BE2C (cell line): ENCODE measurements around the gene PRICKLE1.

ENCODE experiments used
- DNase-seq: peaks from one replicate; pipeline ENCODE4 v3.0.0-alpha.2; 2020
- H3K27me3 ChIP-seq: fragments of 250-450 bp; sonication (Bioruptor Pico); 2 replicates; pipeline ENCODE4 v1.5.1; 2020; ENCODE audit warnings: mild to moderate bottlenecking
- H3K36me3 ChIP-seq: fragments of 250-450 bp; sonication (Bioruptor Pico); 2 replicates; pipeline ENCODE4 v1.5.1; 2020; ENCODE audit warnings: mild to moderate bottlenecking
- H3K4me1 ChIP-seq: fragments of 250-450 bp; sonication (Bioruptor Pico); 2 replicates; pipeline ENCODE4 v1.5.1; 2020
- H3K4me3 ChIP-seq: 2 replicates; pipeline ENCODE4 v1.5.1; 2011; ENCODE audit warnings: low read depth, low read length
- H3K9me3 ChIP-seq: fragments of 250-450 bp; sonication (Bioruptor Pico); 2 replicates; pipeline ENCODE4 v1.5.1; 2020
- TF ChIP-seq, protein P1 (sequence below): IDR thresholded peaks from 2 replicates; pipeline ENCODE4 v1.5.1; 2012; ENCODE audit warnings: mild to moderate bottlenecking, low read depth, low read length

PRICKLE1 gene

GRCh38 chr12:42586268-42586667, 3.3 kb downstream of the PRICKLE1 start:
- TF ChIP-seq, protein P1, sequence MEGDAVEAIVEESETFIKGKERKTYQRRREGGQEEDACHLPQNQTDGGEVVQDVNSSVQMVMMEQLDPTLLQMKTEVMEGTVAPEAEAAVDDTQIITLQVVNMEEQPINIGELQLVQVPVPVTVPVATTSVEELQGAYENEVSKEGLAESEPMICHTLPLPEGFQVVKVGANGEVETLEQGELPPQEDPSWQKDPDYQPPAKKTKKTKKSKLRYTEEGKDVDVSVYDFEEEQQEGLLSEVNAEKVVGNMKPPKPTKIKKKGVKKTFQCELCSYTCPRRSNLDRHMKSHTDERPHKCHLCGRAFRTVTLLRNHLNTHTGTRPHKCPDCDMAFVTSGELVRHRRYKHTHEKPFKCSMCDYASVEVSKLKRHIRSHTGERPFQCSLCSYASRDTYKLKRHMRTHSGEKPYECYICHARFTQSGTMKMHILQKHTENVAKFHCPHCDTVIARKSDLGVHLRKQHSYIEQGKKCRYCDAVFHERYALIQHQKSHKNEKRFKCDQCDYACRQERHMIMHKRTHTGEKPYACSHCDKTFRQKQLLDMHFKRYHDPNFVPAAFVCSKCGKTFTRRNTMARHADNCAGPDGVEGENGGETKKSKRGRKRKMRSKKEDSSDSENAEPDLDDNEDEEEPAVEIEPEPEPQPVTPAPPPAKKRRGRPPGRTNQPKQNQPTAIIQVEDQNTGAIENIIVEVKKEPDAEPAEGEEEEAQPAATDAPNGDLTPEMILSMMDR = peak; percentile 32; the same call in 1 of the 2 replicates
- DNase-seq = no peak
- Histone ChIP-seq H3K36me3 (peaks cover 18% of the 10 kb centered on the region), H3K4me1 (peaks cover 24% of the 10 kb centered on the region), H3K27me3 (no peaks in the 10 kb centered on the region), H3K9me3 (no peaks in the 10 kb centered on the region), H3K4me3 (peak overlapping the region; percentile 93)

DNA sequence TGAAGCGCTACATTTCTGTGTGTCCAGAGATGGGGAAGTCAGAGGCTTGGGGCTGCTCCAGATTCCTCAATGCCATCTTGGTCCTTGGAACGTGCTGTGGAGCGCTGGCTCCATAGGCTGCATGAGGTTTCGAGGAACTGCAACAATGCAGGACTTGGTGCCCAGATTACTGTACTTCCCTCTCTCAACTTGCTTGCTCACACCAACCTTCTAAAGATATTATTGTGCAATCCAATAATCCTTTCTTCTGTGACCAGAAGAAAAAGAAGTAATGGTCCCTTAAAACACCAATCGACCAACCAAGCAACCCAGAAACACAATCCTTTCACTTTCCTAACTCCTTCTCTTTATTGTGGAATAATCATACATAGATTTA, 3.7 kb downstream of the PRICKLE1 start:
- H3K4me1 ChIP-seq = peaks cover 24% of the 10 kb centered on the region

GRCh38 chr12:42585154-42585840, 4.2 kb downstream of the PRICKLE1 start:
- peak overlapping the region; percentile 93 for H3K4me3 ChIP-seq
- H3K36me3 ChIP-seq = peaks cover 18% of the 10 kb centered on the region
- no peaks in the 10 kb centered on the region for H3K27me3 ChIP-seq
- H3K9me3 ChIP-seq = no peaks in the 10 kb centered on the region
- TF ChIP-seq, protein P1 = no peak
- DNase-seq = peak; percentile 48
- H3K4me1 ChIP-seq = peaks cover 24% of the 10 kb centered on the region

More for the DNA sequence above, 3.7 kb downstream of the PRICKLE1 start:
- no peaks in the 10 kb centered on the region for H3K27me3 ChIP-seq
- H3K9me3 ChIP-seq = no peaks in the 10 kb centered on the region
- H3K4me3 ChIP-seq = peak overlapping the region; percentile 93
- TF ChIP-seq, protein P1 = no peak
- peaks cover 18% of the 10 kb centered on the region for H3K36me3 ChIP-seq
- no peak for DNase-seq

- Histone ChIP-seq H3K27me3 (no peaks in the 10 kb centered on the region), H3K9me3 (no peaks in the 10 kb centered on the region), H3K4me1 (peaks cover 24% of the 10 kb centered on the region), H3K36me3 (peaks cover 18% of the 10 kb centered on the region), H3K4me3 (peak overlapping the region; percentile 27)
- TF ChIP-seq, protein P1 = no peak
- peak; percentile 26 for DNase-seq
Measured at GRCh38 chr12:42584651-42585111, 4.9 kb downstream of the PRICKLE1 start.

DNA sequence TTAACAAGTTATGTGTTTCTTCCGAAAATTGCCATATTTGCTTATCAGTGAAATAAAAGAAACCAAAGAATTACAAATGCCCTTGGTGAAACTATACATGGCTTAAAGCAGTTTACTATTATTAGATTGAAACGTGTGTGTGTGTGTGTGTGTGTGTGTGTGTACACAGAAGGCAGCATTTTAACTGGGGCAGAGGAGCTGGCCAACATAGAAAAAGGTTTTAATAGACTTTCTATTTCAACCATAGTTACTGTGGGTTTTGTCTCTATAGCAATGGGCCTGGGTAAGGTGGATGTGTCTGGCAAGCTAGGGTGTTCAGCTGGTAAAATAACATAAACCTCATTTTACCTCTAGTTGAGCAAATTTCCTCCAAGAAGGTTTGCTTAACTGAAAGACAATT, 6.5 kb downstream of the PRICKLE1 start:
- peaks cover 24% of the 10 kb centered on the region for H3K4me1 ChIP-seq
- DNase-seq = no peak
- H3K27me3 ChIP-seq = no peaks in the 10 kb centered on the region
- H3K9me3 ChIP-seq = no peaks in the 10 kb centered on the region
- TF ChIP-seq, protein P1 = no peak
- no peak overlapping the region for H3K4me3 ChIP-seq
- H3K36me3 ChIP-seq = peaks cover 15% of the 10 kb centered on the region

DNA sequence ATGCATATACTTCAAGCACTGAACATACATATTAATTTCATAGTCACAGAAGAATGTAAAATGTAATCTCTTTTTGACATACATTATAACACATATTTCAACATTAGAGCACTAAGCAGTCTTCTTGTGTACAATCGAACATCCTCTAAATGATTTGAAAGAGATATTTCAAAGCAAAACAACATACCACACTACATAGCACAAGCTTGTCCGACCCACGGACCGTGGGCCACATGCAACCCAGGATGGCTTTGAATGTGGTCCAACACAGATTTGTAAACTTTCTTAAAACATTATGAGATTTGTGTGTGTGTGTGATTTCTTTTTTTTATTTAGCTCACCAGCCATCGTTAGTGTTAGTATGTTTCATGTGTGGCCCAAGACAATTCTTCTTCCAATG, 7.0 kb downstream of the PRICKLE1 start:
- Histone ChIP-seq H3K27me3 (no peaks in the 10 kb centered on the region), H3K9me3 (no peaks in the 10 kb centered on the region), H3K4me1 (peaks cover 23% of the 10 kb centered on the region), H3K4me3 (no peak overlapping the region), H3K36me3 (peaks cover 15% of the 10 kb centered on the region)
- TF ChIP-seq, protein P1 = no peak
- DNase-seq = no peak
